ENCODE results near the gene CNKSR3.

- TF ChIP-seq CTCF (IDR thresholded peaks at IDR 0.05) (no peak), EP300 (IDR thresholded peaks at IDR 0.05) (no peak)
These were observed 68.5 kb downstream of the CNKSR3 start for GRCh38 chr6:154441995-154442310.

Measured in suprapubic skin (tissue), 3 donors.